ENCODE measurements around the gene NUMA1. TPM values are rescaled to one million over a fixed set of nuclear protein-coding genes. Genes with fewer than 3 reads are reported as not detected.
A peak's percentile ranks its signal among the peaks of the same experiment; 100 is the strongest.

NUMA1 gene
- total and polyA plus RNA-seq, 2 of the 13 experiments (the other 11 are each of a cell fraction or from before 2014, with no cell fraction given), result 57.3 to 60.2 TPM

- TF ChIP-seq E2F2 (CRISPR knock-in tag; IDR thresholded peaks at IDR 0.05; ENCODE audit: borderline replicate concordance), result peak; percentile 26; the same call in 1 of the 2 replicates
- peak; percentile 72; the same call in 1 of the 2 replicates for TF ChIP-seq ZNF749 (CRISPR knock-in tag; IDR thresholded peaks at IDR 0.05; ENCODE audit: borderline replicate concordance)
- peak; percentile 77 for TF ChIP-seq PHF20 (CRISPR knock-in tag; IDR thresholded peaks at IDR 0.05)
- TF ChIP-seq ZNF563 (CRISPR knock-in tag; IDR thresholded peaks at IDR 0.05), result no peak
- TF ChIP-seq DMAP1 (CRISPR knock-in tag; IDR thresholded peaks at IDR 0.05), result peak; percentile 80
- TF ChIP-seq ARNTL (CRISPR knock-in tag; IDR thresholded peaks at IDR 0.05), result no peak
- no peak for TF ChIP-seq ZNF709 (CRISPR knock-in tag; IDR thresholded peaks at IDR 0.05)
- TF ChIP-seq KAT8 (CRISPR knock-in tag; IDR thresholded peaks at IDR 0.05), result peak; percentile 88
- TF ChIP-seq SIN3A (IDR thresholded peaks at IDR 0.05; ENCODE audit: borderline replicate concordance, low read depth, low read length), result peak; percentile 91; the same call in 1 of the 2 replicates
- TF ChIP-seq ZNF280D (CRISPR knock-in tag; IDR thresholded peaks at IDR 0.05), result peak; percentile 65; the same call in 1 of the 2 replicates
- TF ChIP-seq ZNF224 (CRISPR knock-in tag; IDR thresholded peaks at IDR 0.05), result no peak
- peak; percentile 73 for TF ChIP-seq SUZ12 (IDR thresholded peaks at IDR 0.05; ENCODE audit: low read depth, low read length)
- no peak for TF ChIP-seq SRSF1 (optimal IDR thresholded peaks at IDR 0.05; ENCODE audit: low read depth, low read length)
- 0 out of 2 replicates have a peak, but pooled peaks have one; percentile 55 for TF ChIP-seq REL (CRISPR knock-in tag; conservative IDR thresholded peaks at IDR 0.05)
- no peak for TF ChIP-seq ZNF562 (CRISPR knock-in tag; IDR thresholded peaks at IDR 0.05; ENCODE audit: borderline replicate concordance)
- TF ChIP-seq MXD1 (CRISPR knock-in tag; IDR thresholded peaks at IDR 0.05), result peak; percentile 39; the same call in 1 of the 2 replicates
- TF ChIP-seq CC2D1A (CRISPR knock-in tag; IDR thresholded peaks at IDR 0.05), result no peak
- TF ChIP-seq LCORL (IDR thresholded peaks at IDR 0.05), result no peak
- TF ChIP-seq LCORL (CRISPR knock-in tag; IDR thresholded peaks at IDR 0.05), result no peak
- no peak for TF ChIP-seq ZNF20 (CRISPR knock-in tag; IDR thresholded peaks at IDR 0.05)
- TF ChIP-seq KLF15 (CRISPR knock-in tag; IDR thresholded peaks at IDR 0.05; ENCODE audit: borderline replicate concordance), result peak; percentile 80; the same call in 1 of the 2 replicates
- no peak for TF ChIP-seq BRF2 (CRISPR knock-in tag; IDR thresholded peaks at IDR 0.05)
- peak in 1 of 2 experiments; percentile 41; a peak in 1 of 4 replicates for TF ChIP-seq ATF4 (CRISPR knock-in tag; IDR thresholded peaks at IDR 0.05)
Observed at GRCh38 chr11:72080326-72081183, at the start of gene NUMA1, which contains the start of gene LRRC51 (continued).
